IMR-90 (cell line): ENCODE results near the gene PPRC1. TPM values are rescaled to one million over a fixed set of nuclear protein-coding genes. Genes with fewer than 3 reads are reported as not detected.

Source experiments
- ATAC-seq: fragments of 200-7000 bp; cut with Tn5 transposase; 2 replicates; pipeline ENCODE4 v1.9.1; 2020; ENCODE audit warnings: low read depth, mild to moderate bottlenecking, moderate library complexity
- BruUV-seq: library from RNA; stranded (reverse); fragments of 400-500 nt; replicated peaks from 2 replicates; lab custom pipeline; 2021; lab: Mats Ljungman, UMichigan
- CTCF ChIA-PET: fragments of 300-600 bp; formaldehyde crosslinking; extraction: SDS; loops from one replicate; lab custom pipeline; 2021; ENCODE audit warnings: antibody characterized with exemption; lab: Yijun Ruan, JAX
- POLR2A ChIA-PET: fragments of 300-600 bp; sonication (Branson Sonifier 250); formaldehyde crosslinking; loops from one replicate; lab custom pipeline; 2022; ENCODE audit warnings: antibody characterized with exemption; ENCODE audit not compliant: unreplicated experiment; lab: Charles Lee
- DNase-seq: peaks from one replicate; pipeline ENCODE4 v3.0.0; 2013
- H2AFZ ChIP-seq: replicated peaks from 2 replicates; pipeline ENCODE3; 2013; ENCODE audit warnings: low read length, mild to moderate bottlenecking; ENCODE audit not compliant: poor library complexity
- H2AK5ac ChIP-seq: 2 replicates; pipeline ENCODE4 v1.6.1; 2013; ENCODE audit warnings: low read depth, low read length, inconsistent platforms
- H2AK9ac ChIP-seq: replicated peaks from 2 replicates; pipeline ENCODE3; 2013; ENCODE audit warnings: mild to moderate bottlenecking, low read depth, low read length, moderate library complexity; ENCODE audit not compliant: poor library complexity
- H2BK120ac ChIP-seq: 2 replicates; pipeline ENCODE4 v1.6.1; 2013; ENCODE audit warnings: low read depth, low read length, inconsistent platforms
- H2BK15ac ChIP-seq: 3 replicates; pipeline ENCODE4 v1.6.1; 2013; ENCODE audit warnings: low read depth, low read length, inconsistent platforms
- H2BK20ac ChIP-seq: 2 replicates; pipeline ENCODE4 v1.6.1; 2013; ENCODE audit warnings: low read depth, mild to moderate bottlenecking, inconsistent platforms, low read length, moderate library complexity
- H2BK5ac ChIP-seq: 2 replicates; pipeline ENCODE4 v1.6.1; 2013; ENCODE audit warnings: mild to moderate bottlenecking, low read depth, low read length, inconsistent platforms; ENCODE audit not compliant: poor library complexity, severe bottlenecking
- H3K14ac ChIP-seq: replicated peaks from 2 replicates; pipeline ENCODE4 v1.6.1; 2013; ENCODE audit warnings: low read depth, low read length, inconsistent platforms
- H3K18ac ChIP-seq: 2 replicates; pipeline ENCODE4 v1.6.1; 2013; ENCODE audit warnings: low read depth, low read length, control low read depth
- H3K23ac ChIP-seq: 2 replicates; pipeline ENCODE4 v1.6.1; 2013; ENCODE audit warnings: low read depth, low read length, inconsistent platforms
- H3K27ac ChIP-seq: 2 replicates; pipeline ENCODE4 v1.5.1; 2013; ENCODE audit warnings: mild to moderate bottlenecking, control low read depth, low read length; ENCODE audit not compliant: insufficient read depth
- H3K27me3 ChIP-seq: 2 replicates; pipeline ENCODE4 v1.6.1; 2013; ENCODE audit warnings: low read length; ENCODE audit not compliant: control insufficient read depth, insufficient read depth
- H3K36me3 ChIP-seq: 2 replicates; pipeline ENCODE4 v1.6.1; 2013; ENCODE audit warnings: low read length, mixed read lengths; ENCODE audit not compliant: control insufficient read depth, insufficient read depth
- H3K4ac ChIP-seq: 2 replicates; pipeline ENCODE4 v1.6.1; 2013; ENCODE audit warnings: low read depth, low read length, inconsistent platforms
- H3K4me1 ChIP-seq: 2 replicates; pipeline ENCODE4 v1.6.1; 2013; ENCODE audit warnings: low read length, mixed read lengths; ENCODE audit not compliant: control insufficient read depth, insufficient read depth
- H3K4me2 ChIP-seq: 2 replicates; pipeline ENCODE4 v1.6.1; 2013; ENCODE audit warnings: low read depth, mild to moderate bottlenecking, control low read depth, low read length, moderate library complexity
- H3K4me3 ChIP-seq: 2 replicates; pipeline ENCODE4 v1.5.1; 2013; ENCODE audit warnings: low read depth, mild to moderate bottlenecking, control low read depth, low read length, moderate library complexity; ENCODE audit not compliant: insufficient read depth
- H3K56ac ChIP-seq: 2 replicates; pipeline ENCODE4 v1.6.1; 2013; ENCODE audit warnings: low read length, inconsistent platforms; ENCODE audit not compliant: insufficient read depth; ENCODE audit errors: extremely low read depth
- H3K79me1 ChIP-seq, 2 experiments: 2 replicates each; pipeline ENCODE4 v1.6.1; 2013; ENCODE audit warnings: low read length in 2 of 2, inconsistent platforms in 1 of 2, low read depth in 1 of 2
- H3K9ac ChIP-seq: 2 replicates; pipeline ENCODE4 v1.6.1; 2013; ENCODE audit warnings: low read depth, low read length, control low read depth
- H3K9me1 ChIP-seq: 2 replicates; pipeline ENCODE4 v1.6.1; 2013; ENCODE audit warnings: low read length, inconsistent platforms; ENCODE audit not compliant: insufficient read depth
- H3K9me3 ChIP-seq: 2 replicates; pipeline ENCODE4 v1.6.1; 2013; ENCODE audit warnings: low read length; ENCODE audit not compliant: control insufficient read depth, insufficient read depth
- H4K20me1 ChIP-seq: 2 replicates; pipeline ENCODE4 v1.6.1; 2013; ENCODE audit warnings: low read length, inconsistent platforms; ENCODE audit not compliant: insufficient read depth
- H4K5ac ChIP-seq: 2 replicates; pipeline ENCODE4 v1.6.1; 2013; ENCODE audit warnings: mild to moderate bottlenecking, low read depth, low read length, control low read depth
- H4K8ac ChIP-seq, 2 experiments: 2 replicates each; pipeline ENCODE4 v1.6.1; 2013; ENCODE audit warnings: low read depth in 2 of 2, low read length in 2 of 2, control low read depth in 1 of 2, inconsistent platforms in 1 of 2
- H4K91ac ChIP-seq: 2 replicates; pipeline ENCODE4 v1.6.1; 2013; ENCODE audit warnings: low read depth, low read length, inconsistent platforms; ENCODE audit not compliant: insufficient read depth
- BHLHE40 ChIP-seq: fragments of 150-350 bp; IDR thresholded peaks from 2 replicates; pipeline ENCODE4 v1.6.1; 2016; ENCODE audit warnings: mild to moderate bottlenecking, low read depth, low read length
- CEBPB ChIP-seq: IDR thresholded peaks from 2 replicates; pipeline ENCODE4 v1.6.1; 2012; ENCODE audit warnings: low read depth, low read length, improper control_type of control experiment
- CHD1 ChIP-seq: IDR thresholded peaks from 2 replicates; pipeline ENCODE4 v1.6.1; 2012; ENCODE audit warnings: low read depth, low read length, improper control_type of control experiment
- ELK1 ChIP-seq: fragments of 150-350 bp; IDR thresholded peaks from 2 replicates; pipeline ENCODE4 v1.6.1; 2016; ENCODE audit warnings: low read depth, mild to moderate bottlenecking, low read length, moderate library complexity, borderline replicate concordance
- MXI1 ChIP-seq: IDR thresholded peaks from 2 replicates; pipeline ENCODE4 v1.6.1; 2012; ENCODE audit warnings: low read depth, mild to moderate bottlenecking, low read length, moderate library complexity, borderline replicate concordance
- NFE2L2 ChIP-seq: fragments of 150-350 bp; IDR thresholded peaks from 2 replicates; pipeline ENCODE4 v1.6.1; 2016; ENCODE audit warnings: low read depth, mild to moderate bottlenecking, low read length
- RCOR1 ChIP-seq: IDR thresholded peaks from 2 replicates; pipeline ENCODE4 v1.6.1; 2012; ENCODE audit warnings: mild to moderate bottlenecking, low read length, improper control_type of control experiment; ENCODE audit not compliant: insufficient replicate concordance
- RFX5 ChIP-seq: IDR thresholded peaks from 2 replicates; pipeline ENCODE4 v1.8.0; 2012; ENCODE audit warnings: low read depth, mild to moderate bottlenecking, low read length, moderate library complexity
- SMC3 ChIP-seq: fragments of 150-350 bp; IDR thresholded peaks from 2 replicates; pipeline ENCODE4 v1.6.1; 2016; ENCODE audit warnings: low read depth, mild to moderate bottlenecking, antibody characterized with exemption, low read length, moderate library complexity
- USF2 ChIP-seq: fragments of 150-350 bp; IDR thresholded peaks from 2 replicates; pipeline ENCODE4 v1.6.1; 2017; ENCODE audit warnings: mild to moderate bottlenecking, antibody characterized with exemption, low read length, low read depth
- WGBS, 2 experiments: methylation state at CpG; one replicate each; pipeline versions ENCODE4 v1.1.5 to v1.1.7; 2013; ENCODE audit warnings: missing lambda C conversion rate in 2 of 2; ENCODE audit not compliant: insufficient read length in 1 of 2; ENCODE audit errors: extremely low coverage in 2 of 2; 5-methylcytosine and 5-hydroxymethylcytosine counted together
- dilution Hi-C: fragments of 300-500 bp; cut with HindIII; formaldehyde crosslinking; loops from one replicate; pipeline ENCODE4 v1.14.3; 2018; ENCODE audit warnings: low sequenced_read_pairs; ENCODE audit not compliant: unreplicated experiment
- in situ Hi-C: fragments of 300-500 bp; cut with MboI; formaldehyde crosslinking; loops from 3 replicates; pipeline ENCODE4 v1.14.3; 2019; ENCODE audit warnings: low sequenced_read_pairs, inconsistent platforms, mixed read lengths
- intact Hi-C: fragments of 100-400 bp; cut with micrococcal nuclease; formaldehyde crosslinking; loops from 2 replicates; pipeline ENCODE4 v1.10.0; 2022
- polyA plus RNA-seq, 3 experiments: library from polyadenylated mRNA; depleted of rRNA; stranded (reverse); fragments of >200 nt; gene quantifications; 2 replicates each; pipeline ENCODE4 v1.2.3, GENCODE V29; 2012; ENCODE audit warnings: low replicate concordance in 1 of 3
- total RNA-seq: library from RNA; depleted of rRNA; stranded (reverse); fragments of >200 nt; gene quantifications from 2 replicates; pipeline ENCODE4 v1.2.3, GENCODE V29; 2012

PPRC1 gene
- total and polyA plus RNA-seq, 2 of the 4 experiments (the other 2 are of a cell fraction) = 11.8 to 38.7 TPM

- Histone ChIP-seq H4K20me1 (no peaks in the 10 kb centered on the region; the same call in 1 of the 2 replicates), H3K9me1 (peaks cover 16% of the 10 kb centered on the region), H2BK5ac (no peak overlapping the region), H3K56ac (no peak overlapping the region), H3K27ac (no peak overlapping the region), H3K9ac (no peak overlapping the region), H3K79me1 (peaks cover 5 to 35% of the 10 kb centered on the region in 2 experiments; a peak in 2 of 4 replicates), H3K4me2 (no peak overlapping the region), H4K91ac (peak overlapping the region; percentile 23; the same call in 1 of the 2 replicates), H3K4me1 (peaks cover 16% of the 10 kb centered on the region), H3K4ac (peak overlapping the region; percentile 93), H3K14ac (peak overlapping the region; percentile 85; the same call in 1 of the 2 replicates), H3K27me3 (no peaks in the 10 kb centered on the region), H2AK9ac (no peak overlapping the region), H2BK20ac (peak overlapping the region; percentile 91; the same call in 1 of the 2 replicates), H4K8ac (no peak overlapping the region), H4K5ac (no peak overlapping the region), H2BK15ac (peak overlapping the region; percentile 88; the same call in 1 of the 3 replicates), H2AFZ (no peak overlapping the region), H3K4me3 (no peak overlapping the region), H2BK120ac (peak overlapping the region; percentile 94), H3K23ac (peak overlapping the region; percentile 86; the same call in 1 of the 2 replicates), H3K36me3 (no peaks in the 10 kb centered on the region), H3K18ac (no peak overlapping the region), H3K9me3 (no peaks in the 10 kb centered on the region), H2AK5ac (peak overlapping the region; percentile 83)
- CTCF ChIA-PET = interaction anchor here (0.7 to 2.0 kb wide), 2 partner anchors 9 to 29 kb away, joined by 3 to 10 read pairs; partner anchors contain the start of gene PPRC1
- DNase-seq = no peak
- dilution Hi-C loops (no loop called here), intact Hi-C loops (no loop called here), in situ Hi-C loops (no loop called here)
- POLR2A ChIA-PET = interaction anchor here (0.6 kb wide), 1 partner anchor 1115 kb away, joined by 4 read pairs; no protein-coding TSS in a partner anchor
- no peak for ATAC-seq
- 80% methylated on average over 1 of the region's 3 CpGs; no CpG with 5 or more reads in 1 of the 2 experiments for WGBS, 2 experiments
- TF ChIP-seq ELK1 (no peak), SMC3 (no peak), MXI1 (no peak), BHLHE40 (no peak), CEBPB (no peak), CHD1 (no peak), RCOR1 (no peak), USF2 (no peak), NFE2L2 (no peak), RFX5 (no peak)
- no TSS peak for BruUV-seq
Measured at GRCh38 chr10:102123223-102123622, 9.6 kb upstream of the PPRC1 start.
